ENCODE data around the gene FADS3.
A peak's percentile ranks its signal among the peaks of the same experiment; 100 is the strongest.

The FADS3 gene

GRCh38 chr11:61896665-61897386 lies 5.5 kb upstream of the FADS3 start:
- Histone ChIP-seq H3K4me3 (ENCODE audit: low read length) (no peak overlapping the region), H3K4me1 (ENCODE audit: control insufficient read depth, insufficient read depth, low read length) (peaks cover 17% of the 10 kb centered on the region), H3K9me3 (ENCODE audit: control insufficient read depth, low read length) (no peaks in the 10 kb centered on the region), H3K27me3 (replicated peaks; ENCODE audit: control insufficient read depth, insufficient read depth, low read length) (no peaks in the 10 kb centered on the region), H3K36me3 (ENCODE audit: control insufficient read depth, insufficient read depth, low read length, severe bottlenecking) (peaks cover 12% of the 10 kb centered on the region), H3K9ac (ENCODE audit: low read length) (no peak overlapping the region)
- DNase-seq (ENCODE audit: low read depth) = no peak

- H3K4me3 ChIP-seq (ENCODE audit: low read length) = no peak overlapping the region
- H3K9ac ChIP-seq (ENCODE audit: low read length) = peak overlapping the region; percentile 36
- H3K9me3 ChIP-seq (ENCODE audit: control insufficient read depth, low read length) = no peaks in the 10 kb centered on the region
- H3K27me3 ChIP-seq (replicated peaks; ENCODE audit: control insufficient read depth, insufficient read depth, low read length) = no peaks in the 10 kb centered on the region
- peaks cover 2% of the 10 kb centered on the region for H3K36me3 ChIP-seq (ENCODE audit: control insufficient read depth, insufficient read depth, low read length, severe bottlenecking)
- peaks cover 17% of the 10 kb centered on the region for H3K4me1 ChIP-seq (ENCODE audit: control insufficient read depth, insufficient read depth, low read length)
- DNase-seq (ENCODE audit: low read depth) = no peak
These were observed 4.3 kb upstream of the FADS3 start for GRCh38 chr11:61895718-61896059.

GRCh38 chr11:61895046-61895717 lies 3.8 kb upstream of the FADS3 start:
- DNase-seq (ENCODE audit: low read depth) = no peak
- Histone ChIP-seq H3K36me3 (ENCODE audit: control insufficient read depth, insufficient read depth, low read length, severe bottlenecking) (no peaks in the 10 kb centered on the region), H3K4me3 (ENCODE audit: low read length) (no peak overlapping the region), H3K9me3 (ENCODE audit: control insufficient read depth, low read length) (no peaks in the 10 kb centered on the region), H3K9ac (ENCODE audit: low read length) (peak overlapping the region; percentile 42), H3K27me3 (replicated peaks; ENCODE audit: control insufficient read depth, insufficient read depth, low read length) (no peaks in the 10 kb centered on the region), H3K4me1 (ENCODE audit: control insufficient read depth, insufficient read depth, low read length) (peaks cover 19% of the 10 kb centered on the region)

GRCh38 chr11:61893981-61894380 lies 2.6 kb upstream of the FADS3 start:
- H3K9me3 ChIP-seq (ENCODE audit: control insufficient read depth, low read length) = no peaks in the 10 kb centered on the region
- peaks cover 23% of the 10 kb centered on the region for H3K4me1 ChIP-seq (ENCODE audit: control insufficient read depth, insufficient read depth, low read length)
- H3K9ac ChIP-seq (ENCODE audit: low read length) = no peak overlapping the region
- H3K4me3 ChIP-seq (ENCODE audit: low read length) = no peak overlapping the region
- no peaks in the 10 kb centered on the region for H3K27me3 ChIP-seq (replicated peaks; ENCODE audit: control insufficient read depth, insufficient read depth, low read length)
- no peaks in the 10 kb centered on the region for H3K36me3 ChIP-seq (ENCODE audit: control insufficient read depth, insufficient read depth, low read length, severe bottlenecking)
- DNase-seq (ENCODE audit: low read depth) = peak; percentile 90

- peaks cover 40% of the 10 kb centered on the region for H3K4me1 ChIP-seq (ENCODE audit: control insufficient read depth, insufficient read depth, low read length)
- peak overlapping the region; percentile 54 for H3K9ac ChIP-seq (ENCODE audit: low read length)
- peak overlapping the region; percentile 54 for H3K4me3 ChIP-seq (ENCODE audit: low read length)
- no peaks in the 10 kb centered on the region for H3K27me3 ChIP-seq (replicated peaks; ENCODE audit: control insufficient read depth, insufficient read depth, low read length)
- DNase-seq (ENCODE audit: low read depth) = no peak
- H3K36me3 ChIP-seq (ENCODE audit: control insufficient read depth, insufficient read depth, low read length, severe bottlenecking) = peaks cover 4% of the 10 kb centered on the region
- H3K9me3 ChIP-seq (ENCODE audit: control insufficient read depth, low read length) = no peaks in the 10 kb centered on the region
These were observed 683 bp upstream of the FADS3 start for GRCh38 chr11:61892085-61892370.

GRCh38 chr11:61890529-61891330 lies 615 bp downstream of the FADS3 start:
- H3K27me3 ChIP-seq (replicated peaks; ENCODE audit: control insufficient read depth, insufficient read depth, low read length) = no peaks in the 10 kb centered on the region
- DNase-seq (ENCODE audit: low read depth) = peak; percentile 85
- no peaks in the 10 kb centered on the region for H3K9me3 ChIP-seq (ENCODE audit: control insufficient read depth, low read length)
- peak overlapping the region; percentile 99 for H3K4me3 ChIP-seq (ENCODE audit: low read length)
- H3K9ac ChIP-seq (ENCODE audit: low read length) = peak overlapping the region; percentile 97
- H3K4me1 ChIP-seq (ENCODE audit: control insufficient read depth, insufficient read depth, low read length) = peaks cover 50% of the 10 kb centered on the region
- peaks cover 9% of the 10 kb centered on the region for H3K36me3 ChIP-seq (ENCODE audit: control insufficient read depth, insufficient read depth, low read length, severe bottlenecking)

GRCh38 chr11:61889831-61890230 lies 1.5 kb downstream of the FADS3 start:
- Histone ChIP-seq H3K9ac (ENCODE audit: low read length) (peak overlapping the region; percentile 97), H3K27me3 (replicated peaks; ENCODE audit: control insufficient read depth, insufficient read depth, low read length) (no peaks in the 10 kb centered on the region), H3K36me3 (ENCODE audit: control insufficient read depth, insufficient read depth, low read length, severe bottlenecking) (peaks cover 9% of the 10 kb centered on the region), H3K4me3 (ENCODE audit: low read length) (peak overlapping the region; percentile 99), H3K4me1 (ENCODE audit: control insufficient read depth, insufficient read depth, low read length) (peaks cover 56% of the 10 kb centered on the region), H3K9me3 (ENCODE audit: control insufficient read depth, low read length) (no peaks in the 10 kb centered on the region)
- DNase-seq (ENCODE audit: low read depth) = no peak

GRCh38 chr11:61888590-61888989 lies 2.8 kb downstream of the FADS3 start:
- DNase-seq (ENCODE audit: low read depth) = no peak

GRCh38 chr11:61887839-61888494 lies 3.4 kb downstream of the FADS3 start:
- H3K4me1 ChIP-seq (ENCODE audit: control insufficient read depth, insufficient read depth, low read length) = peaks cover 49% of the 10 kb centered on the region
- peak; percentile 87 for DNase-seq (ENCODE audit: low read depth)
- H3K9me3 ChIP-seq (ENCODE audit: control insufficient read depth, low read length) = no peaks in the 10 kb centered on the region
- H3K36me3 ChIP-seq (ENCODE audit: control insufficient read depth, insufficient read depth, low read length, severe bottlenecking) = peaks cover 25% of the 10 kb centered on the region
- peak overlapping the region; percentile 61 for H3K4me3 ChIP-seq (ENCODE audit: low read length)
- peak overlapping the region; percentile 78 for H3K9ac ChIP-seq (ENCODE audit: low read length)
- no peaks in the 10 kb centered on the region for H3K27me3 ChIP-seq (replicated peaks; ENCODE audit: control insufficient read depth, insufficient read depth, low read length)

More at GRCh38 chr11:61888590-61888989, 2.8 kb downstream of the FADS3 start:
- peak overlapping the region; percentile 78 for H3K9ac ChIP-seq (ENCODE audit: low read length)
- peaks cover 19% of the 10 kb centered on the region for H3K36me3 ChIP-seq (ENCODE audit: control insufficient read depth, insufficient read depth, low read length, severe bottlenecking)
- H3K4me3 ChIP-seq (ENCODE audit: low read length) = peak overlapping the region; percentile 61
- H3K27me3 ChIP-seq (replicated peaks; ENCODE audit: control insufficient read depth, insufficient read depth, low read length) = no peaks in the 10 kb centered on the region
- H3K4me1 ChIP-seq (ENCODE audit: control insufficient read depth, insufficient read depth, low read length) = peaks cover 49% of the 10 kb centered on the region
- H3K9me3 ChIP-seq (ENCODE audit: control insufficient read depth, low read length) = no peaks in the 10 kb centered on the region

GRCh38 chr11:61886643-61887042 lies 4.7 kb downstream of the FADS3 start:
- Histone ChIP-seq H3K27me3 (replicated peaks; ENCODE audit: control insufficient read depth, insufficient read depth, low read length) (no peaks in the 10 kb centered on the region), H3K9me3 (ENCODE audit: control insufficient read depth, low read length) (no peaks in the 10 kb centered on the region), H3K4me1 (ENCODE audit: control insufficient read depth, insufficient read depth, low read length) (peaks cover 58% of the 10 kb centered on the region), H3K36me3 (ENCODE audit: control insufficient read depth, insufficient read depth, low read length, severe bottlenecking) (peaks cover 28% of the 10 kb centered on the region), H3K9ac (ENCODE audit: low read length) (no peak overlapping the region), H3K4me3 (ENCODE audit: low read length) (peak overlapping the region; percentile 19)
- DNase-seq (ENCODE audit: low read depth) = no peak
